ENCODE data around the gene MROH2A. TPM values are rescaled to one million over a fixed set of nuclear protein-coding genes. Genes with fewer than 3 reads are reported as not detected.
A peak's percentile ranks its signal among the peaks of the same experiment; 100 is the strongest.

The MROH2A gene
- total and polyA plus RNA-seq, 9 of the 15 experiments (the other 6 are each of a cell fraction or from before 2014, with no cell fraction given), result 0.03 TPM; not detected in 8

GRCh38 chr2:233857511-233858141, 79.5 kb downstream of the MROH2A start (continued):
- no peak for TF ChIP-seq CUX1 (CRISPR knock-in tag; IDR thresholded peaks at IDR 0.05)
- TF ChIP-seq E4F1 (CRISPR knock-in tag; IDR thresholded peaks at IDR 0.05; ENCODE audit: borderline replicate concordance), result no peak
- no peak for TF ChIP-seq RNF219 (CRISPR knock-in tag; IDR thresholded peaks at IDR 0.05)
- no peak for TF ChIP-seq TSHZ1 (CRISPR knock-in tag; IDR thresholded peaks at IDR 0.05)
- TF ChIP-seq EZH2 (IDR thresholded peaks at IDR 0.05; ENCODE audit: borderline replicate concordance, low read depth, low read length), result no peak
- TF ChIP-seq BACH1 (tag; IDR thresholded peaks at IDR 0.05), result peak; percentile 87
- TF ChIP-seq NR2C2 (CRISPR knock-in tag; IDR thresholded peaks at IDR 0.05), result no peak
- TF ChIP-seq NR2C2 (tag; IDR thresholded peaks at IDR 0.05), result no peak
